ENCODE measurements around the gene MLLT10. TPM values are rescaled to one million over a fixed set of nuclear protein-coding genes. Genes with fewer than 3 reads are reported as not detected.

Gene MLLT10
- total RNA-seq, 1 experiment from 2014 or later: 83.6 TPM

- H3K79me2 ChIP-seq (ENCODE audit: low read length): peaks cover 34% of the 10 kb centered on the region
- no peak overlapping the region for H3K4me3 ChIP-seq (ENCODE audit: low read length)
- no peak overlapping the region for H3K27ac ChIP-seq (ENCODE audit: low read length)
- H3K4me2 ChIP-seq (ENCODE audit: low read depth, low read length, poor library complexity, severe bottlenecking): no peak overlapping the region
- no peak overlapping the region for H2AFZ ChIP-seq (ENCODE audit: low read length)
- H3K9me2 ChIP-seq (replicated peaks; ENCODE audit: insufficient read depth, low read length): no peaks in the 10 kb centered on the region
- H3K4me1 ChIP-seq (ENCODE audit: low read length): peaks cover 36% of the 10 kb centered on the region
- H3K36me3 ChIP-seq (ENCODE audit: insufficient read depth, low read length): no peaks in the 10 kb centered on the region
- no peaks in the 10 kb centered on the region for H4K20me1 ChIP-seq (ENCODE audit: insufficient read depth, low read depth, low read length)
- DNase-seq: no peak
- no peaks in the 10 kb centered on the region for H3K27me3 ChIP-seq (ENCODE audit: low read length)
- H3K9ac ChIP-seq (ENCODE audit: low read length): no peak overlapping the region
- no peaks in the 10 kb centered on the region for H3K9me3 ChIP-seq (ENCODE audit: low read length)
These were observed 188.2 kb downstream of the MLLT10 start for GRCh38 chr10:21722209-21722608.

GRCh38 chr10:21724020-21724589, 190.1 kb downstream of the MLLT10 start:
- Histone ChIP-seq H3K27ac (ENCODE audit: low read length) (peak overlapping the region; percentile 28), H3K9me2 (replicated peaks; ENCODE audit: insufficient read depth, low read length) (no peaks in the 10 kb centered on the region), H3K9ac (ENCODE audit: low read length) (no peak overlapping the region), H3K36me3 (ENCODE audit: insufficient read depth, low read length) (no peaks in the 10 kb centered on the region), H3K9me3 (ENCODE audit: low read length) (no peaks in the 10 kb centered on the region), H4K20me1 (ENCODE audit: insufficient read depth, low read depth, low read length) (no peaks in the 10 kb centered on the region), H3K4me2 (ENCODE audit: low read depth, low read length, poor library complexity, severe bottlenecking) (peak overlapping the region; percentile 26), H3K27me3 (ENCODE audit: low read length) (no peaks in the 10 kb centered on the region), H3K79me2 (ENCODE audit: low read length) (peaks cover 31% of the 10 kb centered on the region), H3K4me3 (ENCODE audit: low read length) (no peak overlapping the region), H3K4me1 (ENCODE audit: low read length) (peaks cover 36% of the 10 kb centered on the region), H2AFZ (ENCODE audit: low read length) (no peak overlapping the region)
- DNase-seq: no peak

- Histone ChIP-seq H3K4me2 (ENCODE audit: low read depth, low read length, poor library complexity, severe bottlenecking) (peak overlapping the region; percentile 26), H3K9me3 (ENCODE audit: low read length) (no peaks in the 10 kb centered on the region), H3K36me3 (ENCODE audit: insufficient read depth, low read length) (no peaks in the 10 kb centered on the region), H2AFZ (ENCODE audit: low read length) (no peak overlapping the region), H3K9me2 (replicated peaks; ENCODE audit: insufficient read depth, low read length) (no peaks in the 10 kb centered on the region), H3K9ac (ENCODE audit: low read length) (no peak overlapping the region), H3K79me2 (ENCODE audit: low read length) (peaks cover 24% of the 10 kb centered on the region), H3K27ac (ENCODE audit: low read length) (peak overlapping the region; percentile 28), H3K4me1 (ENCODE audit: low read length) (peaks cover 36% of the 10 kb centered on the region), H4K20me1 (ENCODE audit: insufficient read depth, low read depth, low read length) (no peaks in the 10 kb centered on the region), H3K27me3 (ENCODE audit: low read length) (no peaks in the 10 kb centered on the region), H3K4me3 (ENCODE audit: low read length) (no peak overlapping the region)
- peak; percentile 90 for DNase-seq
These were observed 190.8 kb downstream of the MLLT10 start for GRCh38 chr10:21724687-21725367.

GRCh38 chr10:21726601-21727225, 192.7 kb downstream of the MLLT10 start:
- Histone ChIP-seq H3K27me3 (ENCODE audit: low read length) (no peaks in the 10 kb centered on the region), H3K36me3 (ENCODE audit: insufficient read depth, low read length) (no peaks in the 10 kb centered on the region), H3K79me2 (ENCODE audit: low read length) (peaks cover 17% of the 10 kb centered on the region; the same call in 1 of the 2 replicates), H4K20me1 (ENCODE audit: insufficient read depth, low read depth, low read length) (no peaks in the 10 kb centered on the region), H3K4me3 (ENCODE audit: low read length) (no peak overlapping the region), H3K9ac (ENCODE audit: low read length) (no peak overlapping the region), H2AFZ (ENCODE audit: low read length) (no peak overlapping the region), H3K4me2 (ENCODE audit: low read depth, low read length, poor library complexity, severe bottlenecking) (no peak overlapping the region), H3K27ac (ENCODE audit: low read length) (no peak overlapping the region), H3K4me1 (ENCODE audit: low read length) (peaks cover 37% of the 10 kb centered on the region), H3K9me3 (ENCODE audit: low read length) (no peaks in the 10 kb centered on the region), H3K9me2 (replicated peaks; ENCODE audit: insufficient read depth, low read length) (no peaks in the 10 kb centered on the region)
- no peak for DNase-seq

- H3K4me2 ChIP-seq (ENCODE audit: low read depth, low read length, poor library complexity, severe bottlenecking): no peak overlapping the region
- no peak for DNase-seq
These were observed 193.6 kb downstream of the MLLT10 start for GRCh38 chr10:21727452-21728168.

GRCh38 chr10:21728618-21729017, 194.6 kb downstream of the MLLT10 start:
- Histone ChIP-seq H3K27me3 (ENCODE audit: low read length) (no peaks in the 10 kb centered on the region), H2AFZ (ENCODE audit: low read length) (no peak overlapping the region), H3K9me2 (replicated peaks; ENCODE audit: insufficient read depth, low read length) (no peaks in the 10 kb centered on the region), H3K36me3 (ENCODE audit: insufficient read depth, low read length) (peaks cover 11% of the 10 kb centered on the region; the same call in 1 of the 2 replicates), H3K9ac (ENCODE audit: low read length) (no peak overlapping the region), H3K79me2 (ENCODE audit: low read length) (peaks cover 5% of the 10 kb centered on the region), H4K20me1 (ENCODE audit: insufficient read depth, low read depth, low read length) (no peaks in the 10 kb centered on the region), H3K4me3 (ENCODE audit: low read length) (no peak overlapping the region), H3K4me2 (ENCODE audit: low read depth, low read length, poor library complexity, severe bottlenecking) (no peak overlapping the region), H3K27ac (ENCODE audit: low read length) (no peak overlapping the region), H3K4me1 (ENCODE audit: low read length) (peaks cover 29% of the 10 kb centered on the region), H3K9me3 (ENCODE audit: low read length) (no peaks in the 10 kb centered on the region)
- no peak for DNase-seq

More at GRCh38 chr10:21727452-21728168, 193.6 kb downstream of the MLLT10 start:
- no peak overlapping the region for H2AFZ ChIP-seq (ENCODE audit: low read length)
- no peak overlapping the region for H3K4me3 ChIP-seq (ENCODE audit: low read length)
- H3K27ac ChIP-seq (ENCODE audit: low read length): no peak overlapping the region
- H3K27me3 ChIP-seq (ENCODE audit: low read length): no peaks in the 10 kb centered on the region
- H3K9me2 ChIP-seq (replicated peaks; ENCODE audit: insufficient read depth, low read length): no peaks in the 10 kb centered on the region
- no peaks in the 10 kb centered on the region for H3K9me3 ChIP-seq (ENCODE audit: low read length)
- H3K79me2 ChIP-seq (ENCODE audit: low read length): peaks cover 12% of the 10 kb centered on the region; the same call in 1 of the 2 replicates
- peaks cover 1% of the 10 kb centered on the region; the same call in 1 of the 2 replicates for H3K36me3 ChIP-seq (ENCODE audit: insufficient read depth, low read length)
- no peak overlapping the region for H3K9ac ChIP-seq (ENCODE audit: low read length)
- H4K20me1 ChIP-seq (ENCODE audit: insufficient read depth, low read depth, low read length): no peaks in the 10 kb centered on the region
- peaks cover 38% of the 10 kb centered on the region for H3K4me1 ChIP-seq (ENCODE audit: low read length)

- H3K27me3 ChIP-seq (ENCODE audit: low read length): no peaks in the 10 kb centered on the region
- H3K4me1 ChIP-seq (ENCODE audit: low read length): peaks cover 4% of the 10 kb centered on the region; the same call in 1 of the 2 replicates
- no peak overlapping the region for H3K4me3 ChIP-seq (ENCODE audit: low read length)
- no peak overlapping the region for H2AFZ ChIP-seq (ENCODE audit: low read length)
- no peak overlapping the region for H3K4me2 ChIP-seq (ENCODE audit: low read depth, low read length, poor library complexity, severe bottlenecking)
- H3K27ac ChIP-seq (ENCODE audit: low read length): no peak overlapping the region
- peak; percentile 84 for DNase-seq
- H3K79me2 ChIP-seq (ENCODE audit: low read length): peaks cover 7% of the 10 kb centered on the region
- no peaks in the 10 kb centered on the region for H3K9me3 ChIP-seq (ENCODE audit: low read length)
- no peaks in the 10 kb centered on the region for H3K9me2 ChIP-seq (replicated peaks; ENCODE audit: insufficient read depth, low read length)
- H3K9ac ChIP-seq (ENCODE audit: low read length): no peak overlapping the region
- H4K20me1 ChIP-seq (ENCODE audit: insufficient read depth, low read depth, low read length): no peaks in the 10 kb centered on the region
- H3K36me3 ChIP-seq (ENCODE audit: insufficient read depth, low read length): peaks cover 25% of the 10 kb centered on the region; the same call in 1 of the 2 replicates
These were observed 198.2 kb downstream of the MLLT10 start for GRCh38 chr10:21732067-21732772.

Measured in Karpas-422 (cell line).